Right ventricle myocardium superior (tissue), 1 donor: ENCODE results near the gene PPP1R1B. TPM values are rescaled to one million over a fixed set of nuclear protein-coding genes. Genes with fewer than 3 reads are reported as not detected.

Experiments used
- ATAC-seq: fragments of 200-7000 bp; cut with Tn5 transposase; one replicate; pipeline ENCODE4 v1.9.1; 2020; ENCODE audit warnings: mild to moderate bottlenecking; ENCODE audit not compliant: poor library complexity
- DNase-seq: peaks from one replicate; pipeline ENCODE4 v3.0.0-alpha.2; 2020
- intact Hi-C: fragments of 100-400 bp; cut with DNase I; formaldehyde crosslinking; loops from one replicate; pipeline ENCODE4 v1.11.2; 2022
- total RNA-seq: library from RNA; stranded (reverse); fragmentation: NEBNext Ultra II Directional; extraction: Animal tissue kit (Norgen Biotek cat#: 25700); gene quantifications from one replicate; pipeline ENCODE4 v1.2.1, GENCODE V29; 2021
- donor health status: DM: no; HTN: yes; CAD: no; lungs with severe emphysema.

The PPP1R1B gene
- total RNA-seq, 1 donor from 2014 or later: 0.35 TPM

DNA sequence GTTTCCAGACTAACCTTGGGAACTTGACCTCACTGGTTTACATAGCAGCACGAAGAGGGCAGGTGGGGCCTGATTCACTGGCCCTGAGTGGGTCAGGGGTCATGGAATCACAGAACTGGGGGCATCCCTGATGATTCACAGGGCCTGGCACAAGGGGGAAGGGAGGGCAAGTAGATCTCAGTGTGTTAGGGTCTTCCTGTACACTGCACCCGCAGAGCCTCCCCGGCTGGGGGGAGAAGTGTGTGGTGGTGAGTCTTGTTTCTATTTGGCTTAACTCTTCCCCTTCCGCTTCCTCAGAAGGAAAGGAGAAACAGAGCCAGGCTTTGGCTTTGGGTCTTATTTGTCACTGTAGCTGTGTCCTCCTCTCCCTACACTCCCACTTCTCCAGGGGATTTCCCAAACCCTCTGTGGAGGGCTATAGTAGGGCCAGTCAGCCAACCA is 13.9 kb downstream of the PPP1R1B start:
- DNase-seq (no peak), ATAC-seq (no peak)
- intact Hi-C loops: no loop called here

GRCh38 chr17:39641097-39641496 is 14.3 kb downstream of the PPP1R1B start:
- DNase-seq: no peak
- ATAC-seq: no peak
- intact Hi-C loops: no loop called here

DNA sequence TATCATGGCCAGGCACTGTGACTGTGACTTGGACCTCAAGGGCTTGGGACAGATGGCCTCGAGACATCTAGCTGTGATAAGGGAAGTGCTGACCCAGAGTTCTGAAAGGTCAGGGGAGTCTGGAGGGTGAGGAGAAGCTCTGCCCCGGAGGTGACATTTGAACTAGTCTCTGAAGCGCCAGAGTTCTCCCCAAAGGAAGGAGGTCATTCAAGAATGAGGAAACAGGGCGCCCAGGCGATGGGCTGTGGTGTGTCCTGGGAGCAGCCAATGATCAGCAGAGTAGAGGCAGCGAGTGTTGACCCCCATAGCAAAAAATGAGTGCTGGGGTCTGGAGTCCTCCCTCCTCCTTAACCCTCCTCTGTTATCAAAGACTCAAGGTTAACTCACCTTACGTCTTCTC is 15.1 kb downstream of the PPP1R1B start:
- DNase-seq: no peak
- no peak for ATAC-seq
- intact Hi-C loops: no loop called here

GRCh38 chr17:39642291-39643074 is 15.7 kb downstream of the PPP1R1B start:
- no peak for ATAC-seq
- intact Hi-C loops: no loop called here
- no peak for DNase-seq

- no peak for DNase-seq
- intact Hi-C loops: no loop called here
- no peak for ATAC-seq
Observed at GRCh38 chr17:39643271-39643670, 16.5 kb downstream of the PPP1R1B start.

DNA sequence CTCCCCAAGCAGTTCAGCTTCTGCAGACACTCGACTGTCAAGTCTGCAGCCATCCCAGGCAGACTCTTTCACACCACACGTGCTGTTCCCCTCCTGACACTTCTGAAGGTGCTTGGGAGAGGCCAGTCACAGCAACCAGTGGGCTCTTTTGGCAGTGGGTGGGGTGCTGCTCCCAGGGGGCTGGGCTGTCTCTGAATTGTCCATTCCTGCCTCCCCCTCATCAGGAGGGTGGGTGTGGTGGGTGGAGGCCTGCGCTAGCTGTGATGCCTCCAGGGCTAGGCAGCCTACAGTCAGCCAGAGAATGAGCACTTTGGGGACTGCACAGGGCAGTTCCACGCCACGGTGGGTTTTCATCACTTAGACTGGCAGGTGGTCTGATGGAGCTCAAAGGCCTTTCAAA is 20.5 kb downstream of the PPP1R1B start:
- no peak for DNase-seq
- no peak for ATAC-seq
- intact Hi-C loops: no loop called here

- no peak for ATAC-seq
- no peak for DNase-seq
- intact Hi-C loops: no loop called here
Observed at GRCh38 chr17:39648616-39649366, 22.0 kb downstream of the PPP1R1B start.

GRCh38 chr17:39650121-39650579 is 23.4 kb downstream of the PPP1R1B start:
- intact Hi-C loops: no loop called here
- no peak for ATAC-seq

DNA sequence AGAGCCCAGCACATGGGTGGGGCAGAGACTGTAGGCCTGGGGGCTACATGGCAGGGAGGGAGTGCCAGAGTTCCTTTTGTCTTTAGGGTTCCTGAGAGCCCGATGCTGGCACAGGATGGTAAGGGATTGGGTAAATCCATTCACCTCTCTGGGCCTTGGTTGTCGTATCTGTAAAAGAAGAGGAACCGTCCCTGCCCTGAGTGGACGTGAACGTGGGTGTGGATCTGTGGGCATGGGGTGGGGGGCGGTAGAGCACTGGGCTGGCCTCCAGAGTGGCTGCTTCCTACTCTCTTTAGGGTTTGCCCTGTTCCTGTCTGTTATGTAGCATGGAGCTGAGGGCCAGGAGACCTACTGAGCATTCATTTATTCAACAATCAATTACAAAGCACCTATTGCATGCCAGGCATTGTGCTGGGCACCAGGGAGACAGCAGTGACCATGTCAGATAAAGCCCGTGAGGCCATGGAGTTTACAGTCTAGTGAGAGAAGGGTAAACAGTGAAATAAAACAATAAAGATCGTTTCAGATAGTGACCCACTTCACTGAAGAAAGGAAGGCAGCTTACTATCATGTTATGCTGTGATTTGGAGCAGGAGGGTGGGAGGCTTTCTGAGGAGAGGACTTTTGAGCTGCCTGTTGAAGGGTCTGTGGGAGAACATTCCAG is 25.3 kb downstream of the PPP1R1B start:
- ATAC-seq (no peak), DNase-seq (no peak)
- intact Hi-C loops: no loop called here

More at GRCh38 chr17:39650121-39650579, 23.4 kb downstream of the PPP1R1B start:
- DNase-seq: no peak

- DNase-seq (no peak), ATAC-seq (no peak)
- intact Hi-C loops: no loop called here
Observed at GRCh38 chr17:39652587-39653315, 26.0 kb downstream of the PPP1R1B start.

GRCh38 chr17:39653316-39653661 is 26.5 kb downstream of the PPP1R1B start:
- no peak for ATAC-seq
- no peak for DNase-seq
- intact Hi-C loops: no loop called here

DNA sequence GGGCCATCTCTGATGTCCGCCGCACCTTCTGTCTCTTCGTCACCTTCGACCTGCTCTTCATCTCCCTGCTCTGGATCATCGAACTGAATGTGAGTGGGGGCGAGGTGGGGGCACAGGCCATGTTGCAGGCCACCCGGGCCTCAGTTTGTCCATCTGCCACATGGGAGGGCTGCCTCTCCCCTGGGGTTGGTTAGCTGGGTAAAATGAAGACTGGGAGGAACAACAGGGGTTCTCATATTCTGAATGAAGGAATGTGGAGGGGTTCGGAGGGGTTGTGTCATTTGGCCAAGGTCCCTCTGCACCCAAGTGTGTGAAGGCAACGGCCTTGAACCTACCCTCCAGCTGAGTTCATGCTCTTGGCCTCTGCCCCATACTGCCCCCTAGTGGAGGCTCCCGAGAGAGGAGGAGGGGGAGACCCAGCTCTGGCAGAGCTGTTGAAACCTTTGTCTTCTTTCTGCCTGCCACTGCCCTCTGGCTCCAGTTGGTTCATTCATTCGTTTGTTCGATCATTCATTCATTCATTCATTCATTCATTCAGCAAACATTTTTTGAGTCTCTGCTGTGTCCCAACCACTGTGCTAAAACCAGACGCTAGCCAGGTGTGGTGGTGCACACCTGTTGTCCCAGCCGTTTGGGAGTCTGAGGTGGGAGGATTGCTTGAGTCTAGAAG is 27.0 kb downstream of the PPP1R1B start:
- peak; percentile 53 for ATAC-seq
- intact Hi-C loops: no loop called here
- peak; percentile 76 for DNase-seq

DNA sequence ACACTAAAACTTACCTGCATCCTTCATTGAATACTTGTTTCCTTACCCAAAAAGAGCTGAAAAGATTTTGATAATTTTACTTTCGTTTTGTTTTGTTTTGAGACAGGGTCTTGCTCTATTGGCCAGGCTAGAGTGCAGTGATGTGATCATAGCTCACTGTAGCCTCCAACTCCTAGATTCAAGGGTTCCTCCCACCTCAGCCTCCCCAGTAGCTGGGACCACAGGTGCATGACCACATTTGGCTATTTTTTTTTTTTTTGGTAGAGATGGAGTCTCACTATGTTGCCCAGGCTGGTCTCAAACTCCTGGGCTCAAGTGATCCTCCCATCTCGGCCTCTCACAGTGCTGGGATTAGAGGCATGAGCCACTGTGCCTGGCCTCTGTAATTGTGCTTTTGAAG is 28.4 kb downstream of the PPP1R1B start:
- DNase-seq (no peak), ATAC-seq (no peak)
- intact Hi-C loops: no loop called here

- intact Hi-C loops: no loop called here
- no peak for DNase-seq
- ATAC-seq: no peak
Observed at GRCh38 chr17:39658346-39658745, 31.6 kb downstream of the PPP1R1B start.

GRCh38 chr17:39658760-39659159 is 32.0 kb downstream of the PPP1R1B start:
- DNase-seq (no peak), ATAC-seq (no peak)
- intact Hi-C loops: no loop called here

- intact Hi-C loops: no loop called here
- DNase-seq (no peak), ATAC-seq (no peak)
Observed at GRCh38 chr17:39659279-39660010, 32.7 kb downstream of the PPP1R1B start.

DNA sequence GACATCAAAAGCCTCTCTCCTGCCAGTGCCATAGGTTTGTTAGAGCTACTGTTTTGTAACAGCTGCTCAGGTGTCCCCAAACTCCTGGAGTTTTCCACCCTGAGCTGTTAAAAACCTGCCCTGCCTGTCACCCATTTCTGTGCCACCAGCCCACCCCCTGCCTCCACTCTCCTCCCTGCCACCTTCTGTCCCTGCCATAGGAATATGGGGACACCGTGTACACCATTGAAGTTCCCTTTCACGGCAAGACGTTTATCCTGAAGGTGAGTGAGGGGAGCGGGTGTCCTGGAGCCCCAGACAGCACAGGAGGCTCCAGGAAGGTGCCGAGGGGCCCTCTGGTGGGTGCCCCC is 33.2 kb downstream of the PPP1R1B start:
- intact Hi-C loops: no loop called here
- no peak for DNase-seq
- no peak for ATAC-seq
